Lung (tissue), 12 donors: Measurements from ENCODE around the gene MAP3K2. TPM values are rescaled to one million over a fixed set of nuclear protein-coding genes. Genes with fewer than 3 reads are reported as not detected.

Source experiments
- ATAC-seq: fragments of 200-7000 bp; cut with Tn5 transposase; one replicate; pipeline ENCODE4 v1.9.1; 2020; ENCODE audit warnings: moderate number of reproducible peaks; ENCODE audit not compliant: insufficient read depth, low FRiP score
- DNase-seq, 3 donors: peaks; one replicate each; pipeline ENCODE4 v3.0.0-alpha.2; 2013 to 2017
- H3K27ac ChIP-seq, 2 donors: one replicate each; pipeline ENCODE4 v1.5.1; 2013; ENCODE audit warnings: mild to moderate bottlenecking in 2 of 2, moderate library complexity in 2 of 2, control low read depth in 1 of 2, inconsistent platforms in 1 of 2, low read depth in 1 of 2, low read length in 1 of 2
- H3K27me3 ChIP-seq, 3 donors: one replicate each; pipeline ENCODE4 v1.5.1; 2013; ENCODE audit warnings: low read length in 2 of 3; ENCODE audit not compliant: control insufficient read depth in 3 of 3, insufficient read depth in 3 of 3
- H3K36me3 ChIP-seq, 4 donors: one replicate each; pipeline ENCODE4 v1.5.1; 2013; ENCODE audit warnings: low read length in 4 of 4, mild to moderate bottlenecking in 1 of 4, moderate library complexity in 1 of 4; ENCODE audit not compliant: control insufficient read depth in 4 of 4, insufficient read depth in 4 of 4
- H3K4me1 ChIP-seq, 5 donors: one replicate each; pipeline ENCODE4 v1.5.1; 2013; ENCODE audit warnings: low read length in 5 of 5, mild to moderate bottlenecking in 2 of 5, moderate library complexity in 1 of 5; ENCODE audit not compliant: control insufficient read depth in 5 of 5, insufficient read depth in 5 of 5
- H3K4me3 ChIP-seq: one replicate; pipeline ENCODE4 v1.5.1; 2013; ENCODE audit warnings: mild to moderate bottlenecking, control low read depth, moderate library complexity
- H3K9ac ChIP-seq, 2 donors: one replicate each; pipeline ENCODE4 v1.5.1; 2013; ENCODE audit warnings: low read length in 2 of 2, control low read depth in 1 of 2; ENCODE audit not compliant: insufficient read depth in 1 of 2
- H3K9me3 ChIP-seq, 4 donors: one replicate each; pipeline ENCODE4 v1.5.1; 2013; ENCODE audit warnings: low read length in 3 of 4, mild to moderate bottlenecking in 1 of 4, moderate library complexity in 1 of 4; ENCODE audit not compliant: control insufficient read depth in 4 of 4, insufficient read depth in 3 of 4
- CTCF ChIP-seq: IDR thresholded peaks from 2 replicates; pipeline ENCODE4 v1.5.1; 2012; ENCODE audit warnings: mild to moderate bottlenecking; ENCODE audit errors: control extremely low read depth, extremely low read depth
- WGBS, 2 donors: extraction: QIAGEN DNeasy Blood & Tissue Kit; methylation state at CpG; one replicate each; pipeline ENCODE4 v1.1.7; 2013; 5-methylcytosine and 5-hydroxymethylcytosine counted together
- polyA plus RNA-seq, 2 donors: library from polyadenylated mRNA; stranded (reverse); fragments of 200-250 nt; gene quantifications; one replicate each; pipeline ENCODE4 v1.2.1, GENCODE V29; 2013
- total RNA-seq, 2 donors: library from RNA; depleted of rRNA in 1 of 2; stranded (reverse); fragments of >200 nt in 1 of 2; gene quantifications; one replicate each; pipeline ENCODE4 v1.2.1, GENCODE V29; 2014 to 2021
- donor health status: control.
- donor health status: control.
- donor health status: Bipolar disorder and iron deficiency.
- donor health status: healthy.
- donor health status: DM: yes; HTN: yes; CAD: no.

The MAP3K2 gene
- total and polyA plus RNA-seq, 4 donors, result 8.1 to 81.0 (median 30.8) TPM

DNA sequence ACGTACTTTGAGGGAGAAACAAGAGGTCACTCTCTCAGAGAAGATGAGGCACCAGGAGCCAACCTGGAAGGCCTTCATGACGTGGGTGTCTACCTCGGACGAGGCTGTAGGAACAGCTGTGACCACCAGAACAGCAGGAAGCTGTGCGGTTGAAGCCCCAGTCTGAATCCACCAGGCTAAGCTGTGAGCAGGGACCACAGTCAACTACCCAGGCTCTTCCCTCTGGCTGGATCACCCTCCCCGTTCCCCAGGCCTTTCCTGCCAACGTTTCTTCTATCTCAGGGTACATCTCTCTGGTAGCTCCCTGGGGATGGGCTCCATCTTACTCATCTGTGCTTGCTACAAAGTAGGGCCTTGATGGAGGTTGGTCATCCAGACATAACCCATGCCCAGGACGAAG lies 130.9 kb downstream of the MAP3K2 start:
- no peak for TF ChIP-seq CTCF
- Histone ChIP-seq H3K4me1 (peaks cover 0 to 3% (median 0%) of the 10 kb centered on the region in 5 donors), H3K36me3 (peaks cover 31 to 46% (median 35%) of the 10 kb centered on the region in 4 donors), H3K9me3 (no peaks in the 10 kb centered on the region), H3K27ac (no peak overlapping the region), H3K4me3 (no peak overlapping the region), H3K9ac (no peak overlapping the region), H3K27me3 (no peaks in the 10 kb centered on the region)
- ATAC-seq (no peak), DNase-seq (no peak)
- WGBS, 2 donors, result 72 to 75% methylated on average over 8 of the region's 8 CpGs

DNA sequence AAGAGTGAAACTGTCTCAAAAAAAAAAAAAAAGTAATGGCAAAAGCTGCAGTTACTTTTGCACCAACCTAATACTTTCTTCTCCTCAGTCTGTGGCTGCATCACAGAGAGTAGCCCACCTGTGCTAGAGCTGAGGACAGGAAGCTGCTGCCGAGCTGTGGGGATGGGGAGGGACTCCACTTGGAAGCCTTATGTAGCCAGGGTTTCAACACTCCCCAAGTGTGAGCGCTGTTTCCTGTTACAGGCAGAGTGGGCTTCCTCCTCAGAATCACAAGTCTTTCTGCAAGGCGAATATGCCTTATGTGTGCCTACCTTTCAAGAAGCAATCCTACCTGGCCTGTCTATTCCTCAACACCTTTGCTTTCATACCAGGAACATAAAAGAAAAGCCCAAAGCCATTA lies 131.4 kb downstream of the MAP3K2 start:
- Histone ChIP-seq H3K4me1 (peaks cover 0 to 3% (median 0%) of the 10 kb centered on the region in 5 donors), H3K36me3 (peaks cover 31 to 46% (median 35%) of the 10 kb centered on the region in 4 donors), H3K9ac (no peak overlapping the region), H3K27me3 (no peaks in the 10 kb centered on the region), H3K9me3 (no peaks in the 10 kb centered on the region), H3K4me3 (no peak overlapping the region), H3K27ac (no peak overlapping the region)
- DNase-seq (no peak), ATAC-seq (no peak)
- 32 to 84% methylated on average over 3 of the region's 3 CpGs for WGBS, 2 donors
- TF ChIP-seq CTCF, result no peak

DNA sequence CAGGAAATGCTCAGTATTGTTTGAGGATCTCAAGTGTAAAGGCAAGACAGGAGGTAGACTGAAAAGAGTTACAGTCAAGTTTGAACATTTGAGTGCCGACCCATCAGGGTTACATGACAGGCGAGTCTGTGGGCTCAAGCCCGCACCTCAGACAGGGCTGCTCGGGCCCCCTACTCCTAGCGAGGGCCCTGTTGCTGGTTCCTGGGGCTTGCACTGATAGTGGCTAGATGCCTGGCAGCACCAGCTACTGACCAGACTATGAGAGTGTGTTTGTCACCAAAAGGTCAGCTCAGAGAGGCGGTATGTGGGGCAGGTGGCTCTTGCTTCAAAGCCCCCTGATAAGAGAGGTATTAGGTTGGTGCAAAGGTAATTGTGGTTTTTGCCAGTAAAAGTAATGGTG lies 132.1 kb downstream of the MAP3K2 start:
- H3K27me3 ChIP-seq, result no peaks in the 10 kb centered on the region
- no peaks in the 10 kb centered on the region for H3K9me3 ChIP-seq
- H3K36me3 ChIP-seq, result peaks cover 25 to 39% (median 28%) of the 10 kb centered on the region in 4 donors

More for the DNA sequence above, 132.1 kb downstream of the MAP3K2 start:
- no peak for ATAC-seq
- Histone ChIP-seq H3K4me1 (peaks cover 0 to 3% (median 0%) of the 10 kb centered on the region in 5 donors), H3K9ac (no peak overlapping the region), H3K4me3 (no peak overlapping the region), H3K27ac (no peak overlapping the region)
- DNase-seq, result no peak
- 98 to 100% methylated on average over 6 of the region's 6 CpGs for WGBS, 2 donors
- TF ChIP-seq CTCF, result no peak
